Activated T-cell treated with anti-CD3 and anti-CD28 coated beads for 1 hour (primary cell): ENCODE results near the gene COPB1.

Experiments
- DNase-seq: peaks from one replicate; pipeline ENCODE4 v3.0.0-alpha.2; 2020; ENCODE audit warnings: low read depth

Gene COPB1

GRCh38 chr11:14503023-14503422, 3.4 kb upstream of the COPB1 start:
- no peak for DNase-seq

GRCh38 chr11:14502039-14502438, 2.4 kb upstream of the COPB1 start:
- DNase-seq: no peak

- peak; percentile 37 for DNase-seq
Measured at GRCh38 chr11:14500181-14500651, 605 bp upstream of the COPB1 start.

GRCh38 chr11:14499178-14499559, 442 bp downstream of the COPB1 start:
- peak; percentile 8 for DNase-seq

- no peak for DNase-seq
Measured at GRCh38 chr11:14480716-14481115, 18.9 kb downstream of the COPB1 start.

- no peak for DNase-seq
Measured at GRCh38 chr11:14471127-14471526, 28.5 kb downstream of the COPB1 start.

- DNase-seq: no peak
Measured at GRCh38 chr11:14463623-14464022, 36.0 kb downstream of the COPB1 start.

- no peak for DNase-seq
Measured at GRCh38 chr11:14460147-14460546, 39.5 kb downstream of the COPB1 start.

GRCh38 chr11:14458377-14458776, 41.2 kb downstream of the COPB1 start:
- DNase-seq: no peak

- DNase-seq: no peak
Measured at GRCh38 chr11:14455648-14456430, 43.8 kb downstream of the COPB1 start.

GRCh38 chr11:14454861-14455632, 44.6 kb downstream of the COPB1 start:
- no peak for DNase-seq

- DNase-seq: no peak
Measured at GRCh38 chr11:14451825-14452224, 47.8 kb downstream of the COPB1 start.

GRCh38 chr11:14449302-14449714, 50.3 kb downstream of the COPB1 start:
- DNase-seq: no peak

GRCh38 chr11:14448240-14448639, 51.4 kb downstream of the COPB1 start:
- no peak for DNase-seq

GRCh38 chr11:14446701-14447169, 52.9 kb downstream of the COPB1 start:
- no peak for DNase-seq

- DNase-seq: no peak
Measured at GRCh38 chr11:14445542-14446530, 53.8 kb downstream of the COPB1 start.

- DNase-seq: no peak
Measured at GRCh38 chr11:14444441-14445189, 55.0 kb downstream of the COPB1 start.

GRCh38 chr11:14443638-14444037, 56.0 kb downstream of the COPB1 start:
- DNase-seq: no peak

- no peak for DNase-seq
Measured at GRCh38 chr11:14435717-14436512, 63.7 kb downstream of the COPB1 start.

GRCh38 chr11:14425621-14426020, 74.0 kb downstream of the COPB1 start:
- no peak for DNase-seq
